H1 (cell line): ENCODE measurements around the gene ATG2B. TPM values are rescaled to one million over a fixed set of nuclear protein-coding genes. Genes with fewer than 3 reads are reported as not detected.

Experiments used
- CTCF ChIA-PET: fragments of 300-600 bp; sonication (Branson Sonifier 250); formaldehyde crosslinking; loops from one replicate; lab custom pipeline; 2021; ENCODE audit not compliant: partially characterized antibody; lab: Charles Lee
- POLR2A ChIA-PET: fragments of 300-600 bp; sonication (Branson Sonifier 250); formaldehyde crosslinking; loops from one replicate; lab custom pipeline; 2021; ENCODE audit warnings: inconsistent platforms; ENCODE audit not compliant: partially characterized antibody; lab: Charles Lee
- DNase-seq, 2 experiments: peaks; one replicate each; pipeline versions ENCODE4 v3.0.0 to v3.0.0-alpha.2; 2010 to 2022; ENCODE audit warnings: low spot score in 2 of 2, low read depth in 1 of 2, mixed read lengths in 1 of 2
- FAIRE-seq: peaks from 2 replicates; lab custom pipeline; 2011; peaks lifted over from hg19 to GRCh38; lab: Jason Lieb, UNC
- H2AFZ ChIP-seq: 2 replicates; pipeline ENCODE4 v1.8.1; 2012; ENCODE audit warnings: low read length, inconsistent platforms
- H2AK5ac ChIP-seq: 2 replicates; pipeline ENCODE4 v1.6.1; 2013; ENCODE audit warnings: low read depth, low read length
- H2BK120ac ChIP-seq: replicated peaks from 2 replicates; pipeline ENCODE3; 2013; ENCODE audit warnings: low read depth, low read length, inconsistent platforms
- H2BK12ac ChIP-seq: 2 replicates; pipeline ENCODE4 v1.6.1; 2013; ENCODE audit warnings: low read depth, low read length
- H2BK15ac ChIP-seq: 2 replicates; pipeline ENCODE4 v1.6.1; 2013; ENCODE audit warnings: low read length
- H2BK20ac ChIP-seq: 2 replicates; pipeline ENCODE4 v1.6.1; 2013; ENCODE audit warnings: low read length
- H2BK5ac ChIP-seq: 2 replicates; pipeline ENCODE4 v1.6.1; 2013; ENCODE audit warnings: low read depth, low read length
- H3K14ac ChIP-seq: 2 replicates; pipeline ENCODE4 v1.6.1; 2013; ENCODE audit warnings: inconsistent platforms; ENCODE audit not compliant: insufficient read length
- H3K18ac ChIP-seq: 2 replicates; pipeline ENCODE4 v1.6.1; 2013; ENCODE audit warnings: low read length; ENCODE audit errors: extremely low read depth
- H3K23ac ChIP-seq: 2 replicates; pipeline ENCODE4 v1.6.1; 2013; ENCODE audit warnings: inconsistent platforms; ENCODE audit not compliant: insufficient read length
- H3K23me2 ChIP-seq: 2 replicates; pipeline ENCODE4 v1.6.1; 2013; ENCODE audit warnings: low read depth, low read length
- H3K27ac ChIP-seq: 2 replicates; pipeline ENCODE4 v1.6.1; 2011; ENCODE audit warnings: low read depth, low read length, inconsistent platforms
- H3K27me3 ChIP-seq, 4 experiments: replicated peaks in 1 of 4; 1 replicate in 1 of 4; 2 replicates in 3 of 4; pipeline versions ENCODE4 v1.6.1 to v1.8.1; 2011 to 2013; ENCODE audit warnings: low read length in 3 of 4, mild to moderate bottlenecking in 3 of 4, inconsistent platforms in 2 of 4, mixed read lengths in 2 of 4, moderate library complexity in 1 of 4; ENCODE audit not compliant: control insufficient read depth in 3 of 4, insufficient read depth in 3 of 4; ENCODE audit errors: extremely low read depth in 1 of 4
- H3K36me3 ChIP-seq, 4 experiments: 2 replicates each; pipeline versions ENCODE4 v1.6.1 to v1.8.1; 2011 to 2013; ENCODE audit warnings: mild to moderate bottlenecking in 4 of 4, low read length in 3 of 4, moderate library complexity in 2 of 4, control low read depth in 1 of 4, inconsistent platforms in 1 of 4; ENCODE audit not compliant: insufficient read depth in 4 of 4, control insufficient read depth in 2 of 4
- H3K4ac ChIP-seq: replicated peaks from 2 replicates; pipeline ENCODE3; 2013; ENCODE audit warnings: low read length, low read depth, mixed read lengths, inconsistent platforms; ENCODE audit not compliant: insufficient read length
- H3K4me1 ChIP-seq, 4 experiments: replicated peaks in 1 of 4; 1 replicate in 1 of 4; 2 replicates in 3 of 4; pipeline versions ENCODE4 v1.6.1 to v1.8.1; 2011 to 2013; ENCODE audit warnings: low read length in 3 of 4, inconsistent platforms in 2 of 4, mixed read lengths in 1 of 4; ENCODE audit not compliant: insufficient read depth in 4 of 4, control insufficient read depth in 3 of 4
- H3K4me2 ChIP-seq, 2 experiments: 2 replicates each; pipeline versions ENCODE4 v1.6.1 to v1.8.1; 2011 to 2013; ENCODE audit warnings: low read depth in 2 of 2, low read length in 2 of 2, control low read depth in 1 of 2, inconsistent platforms in 1 of 2, mild to moderate bottlenecking in 1 of 2; ENCODE audit not compliant: insufficient read depth in 1 of 2
- H3K4me3 ChIP-seq, 4 experiments: fragments of 200-600, 300-600 bp in 1 of 4; sonication (generic), shearing (Covaris generic), sonication (Bioruptor Twin) in 1 of 4; 2 replicates each; pipeline versions ENCODE4 v1.5.1 to v1.8.1; 2011 to 2016; ENCODE audit warnings: low read length in 4 of 4, low read depth in 3 of 4, control low read depth in 2 of 4, inconsistent platforms in 2 of 4, mild to moderate bottlenecking in 2 of 4, mixed read lengths in 1 of 4, moderate library complexity in 1 of 4; ENCODE audit not compliant: insufficient read depth in 2 of 4; ENCODE audit errors: extremely low read depth in 1 of 4
- H3K56ac ChIP-seq: replicated peaks from 2 replicates; pipeline ENCODE3; 2013; ENCODE audit warnings: low read depth, mild to moderate bottlenecking, mixed read lengths, low read length, inconsistent platforms; ENCODE audit not compliant: insufficient read length
- H3K79me1 ChIP-seq: 2 replicates; pipeline ENCODE4 v1.6.1; 2013; ENCODE audit warnings: low read depth, low read length, control low read depth
- H3K79me2 ChIP-seq, 2 experiments: 2 replicates each; pipeline versions ENCODE4 v1.6.1 to v1.8.1; 2012 to 2013; ENCODE audit warnings: low read length in 2 of 2, mild to moderate bottlenecking in 2 of 2, inconsistent platforms in 1 of 2; ENCODE audit not compliant: insufficient read depth in 2 of 2, control insufficient read depth in 1 of 2
- H3K9ac ChIP-seq, 4 experiments: replicated peaks in 1 of 4; 1 replicate in 1 of 4; 2 replicates in 3 of 4; pipeline versions ENCODE4 v1.6.1 to v1.8.1; 2011 to 2013; ENCODE audit warnings: low read depth in 3 of 4, low read length in 3 of 4, control low read depth in 2 of 4, mild to moderate bottlenecking in 2 of 4, moderate library complexity in 2 of 4, inconsistent platforms in 1 of 4; ENCODE audit errors: extremely low read depth in 1 of 4
- H3K9me3 ChIP-seq, 2 experiments: 2 replicates each; pipeline versions ENCODE4 v1.6.1 to v1.8.1; 2012 to 2013; ENCODE audit warnings: mild to moderate bottlenecking in 2 of 2, moderate library complexity in 2 of 2, control low read depth in 1 of 2, inconsistent platforms in 1 of 2, low read depth in 1 of 2, low read length in 1 of 2, mixed read lengths in 1 of 2; ENCODE audit not compliant: insufficient read depth in 2 of 2
- H4K20me1 ChIP-seq, 2 experiments: replicated peaks in 1 of 2; 2 replicates each; pipeline versions ENCODE3 to v1.8.1; 2011 to 2013; ENCODE audit warnings: inconsistent platforms in 2 of 2, low read length in 2 of 2, mild to moderate bottlenecking in 1 of 2; ENCODE audit not compliant: insufficient read depth in 2 of 2, control insufficient read depth in 1 of 2
- H4K5ac ChIP-seq: 2 replicates; pipeline ENCODE4 v1.6.1; 2013; ENCODE audit warnings: low read length, low read depth, mixed read lengths, inconsistent platforms; ENCODE audit not compliant: insufficient read length
- H4K8ac ChIP-seq: 2 replicates; pipeline ENCODE4 v1.8.0; 2013; ENCODE audit warnings: mild to moderate bottlenecking, moderate library complexity, low read length, inconsistent platforms; ENCODE audit not compliant: insufficient read depth; ENCODE audit errors: extremely low read depth
- H4K91ac ChIP-seq: replicated peaks from 2 replicates; pipeline ENCODE3; 2013; ENCODE audit warnings: low read length, mixed read lengths, inconsistent platforms; ENCODE audit not compliant: insufficient read length
- ASH2L ChIP-seq: fragments of 200-600, 300-600 bp; sonication (generic); IDR thresholded peaks from one replicate; pipeline ENCODE4 v1.7.1; 2017; ENCODE audit warnings: low read length
- CBX5 ChIP-seq: fragments of 300-800, 300-1000 bp; sonication (generic); IDR thresholded peaks from 2 replicates; pipeline ENCODE4 v1.7.1; 2016; ENCODE audit warnings: antibody characterized with exemption, low read length, low read depth
- CHD2 ChIP-seq: IDR thresholded peaks from 2 replicates; pipeline ENCODE4 v1.6.1; 2012; ENCODE audit warnings: low read length, improper control_type of control experiment
- CTBP2 ChIP-seq: IDR thresholded peaks from 2 replicates; pipeline ENCODE4 v1.7.0; 2011; ENCODE audit warnings: borderline replicate concordance, mild to moderate bottlenecking, moderate library complexity, mixed read lengths, low read length; ENCODE audit not compliant: insufficient read depth, insufficient read length
- EGR1 ChIP-seq: IDR thresholded peaks from 2 replicates; pipeline ENCODE4 v1.6.1; 2011; ENCODE audit warnings: low read depth, low read length, borderline replicate concordance
- GTF2F1 ChIP-seq: IDR thresholded peaks from 2 replicates; pipeline ENCODE4 v1.6.1; 2012; ENCODE audit warnings: low read depth, low read length, improper control_type of control experiment, borderline replicate concordance
- JUN ChIP-seq: IDR thresholded peaks from 2 replicates; pipeline ENCODE4 v1.6.1; 2011; ENCODE audit warnings: low read depth, mild to moderate bottlenecking, improper control_type of control experiment, low read length
- MAFK ChIP-seq: IDR thresholded peaks from 2 replicates; pipeline ENCODE4 v1.6.1; 2012; ENCODE audit warnings: low read depth, mild to moderate bottlenecking, improper control_type of control experiment, low read length
- POLR2A ChIP-seq, 2 experiments: IDR thresholded peaks; 1 replicate in 1 of 2; 2 replicates in 1 of 2; pipeline ENCODE4 v1.6.1; 2011; ENCODE audit warnings: low read depth in 2 of 2, low read length in 2 of 2, mild to moderate bottlenecking in 2 of 2; ENCODE audit errors: control extremely low read depth in 1 of 2
- RNF2 ChIP-seq: fragments of 200-900, 300-1000 bp; sonication (generic); IDR thresholded peaks from 2 replicates; pipeline ENCODE4 v1.7.1; 2016; ENCODE audit warnings: borderline replicate concordance, low read depth, mild to moderate bottlenecking, antibody characterized with exemption, low read length; ENCODE audit not compliant: poor library complexity, severe bottlenecking; ENCODE audit errors: missing control alignments
- SUZ12 ChIP-seq: fragments of 200-600 bp; sonication (generic); IDR thresholded peaks from 2 replicates; pipeline ENCODE4 v1.6.1; 2012; ENCODE audit warnings: mild to moderate bottlenecking, inconsistent platforms, low read length, moderate library complexity, mixed read lengths
- ZNF274 ChIP-seq: IDR thresholded peaks from 2 replicates; pipeline ENCODE4 v1.7.0; 2012; ENCODE audit warnings: low read length, borderline replicate concordance; ENCODE audit errors: extremely low read depth
- WGBS, 2 experiments: shearing (Covaris generic) in 1 of 2; methylation state at CpG; one replicate each; pipeline versions ENCODE4 v1.1.6 to v1.1.7; 2013 to 2015; ENCODE audit warnings: low lambda C conversion rate in 2 of 2, mixed read lengths in 2 of 2, inconsistent platforms in 1 of 2, low coverage in 1 of 2, missing lambda C conversion rate in 1 of 2; ENCODE audit not compliant: insufficient replicate concordance in 2 of 2, insufficient coverage in 1 of 2, insufficient read length in 1 of 2; ENCODE audit errors: extremely low coverage in 1 of 2, missing lambda C conversion rate in 1 of 2; 5-methylcytosine and 5-hydroxymethylcytosine counted together
- polyA plus RNA-seq, 7 experiments: library from polyadenylated mRNA; depleted of rRNA in 3 of 7; stranded (reverse) in 5 of 7; unstranded in 2 of 7; fragments of >200 nt in 5 of 7; fragments of 200-250 nt in 2 of 7; gene quantifications; 1 replicate in 5 of 7; 2 replicates in 1 of 7; 4 replicates in 1 of 7; pipeline versions ENCODE4 v1.2.1 to v1.2.3, GENCODE V29; 2011 to 2013; ENCODE audit warnings: missing spikeins in 2 of 7, mixed read lengths in 2 of 7
- total RNA-seq: library from RNA; stranded (reverse); fragmentation: NEBNext Ultra II Directional; extraction: Animal tissue kit (Norgen Biotek cat#: 25700); gene quantifications from 2 replicates; pipeline ENCODE4 v1.2.1, GENCODE V29; 2021
- TF ChIP-seq, protein P1 (sequence below): IDR thresholded peaks from 2 replicates; pipeline ENCODE4 v1.6.1; 2012; ENCODE audit warnings: inconsistent platforms
- TF ChIP-seq, protein P2 (sequence below): IDR thresholded peaks from 2 replicates; pipeline ENCODE4 v1.6.1; 2012; ENCODE audit warnings: inconsistent platforms

The ATG2B gene
- total and polyA plus RNA-seq, 2 of the 8 experiments (the other 6 are each of a cell fraction or from before 2014, with no cell fraction given) = 4.6 to 14.4 TPM

DNA sequence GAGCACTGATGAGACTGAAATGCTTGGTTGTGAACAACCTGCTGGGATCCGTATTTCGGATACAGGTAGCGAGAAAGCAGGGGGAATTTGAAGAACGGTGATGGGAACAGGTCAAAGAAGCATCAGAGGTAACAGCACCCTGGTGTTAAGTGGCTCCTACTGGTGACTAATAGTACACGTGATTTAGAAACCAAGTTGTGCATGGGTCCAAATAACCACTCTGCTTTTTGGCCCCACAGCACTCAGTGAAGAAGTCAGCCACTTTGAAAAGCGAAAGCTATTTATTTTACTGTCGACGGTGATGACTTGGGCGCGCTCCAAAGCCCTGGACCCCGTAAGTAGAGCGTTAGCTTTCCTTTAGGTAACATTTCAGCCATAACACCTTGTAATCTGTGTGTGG, 45.5 kb upstream of the ATG2B start:
- 91% methylated on average over 12 of the region's 12 CpGs; no CpG with 5 or more reads in 1 of the 2 experiments for whole genome bisulfite sequencing, 2 experiments
- no peak overlapping the region for H3K4me3 ChIP-seq
- H2BK12ac ChIP-seq = no peak overlapping the region
- H3K79me1 ChIP-seq = no peaks in the 10 kb centered on the region
- H3K23ac ChIP-seq = no peak overlapping the region
- no peak overlapping the region for H2BK5ac ChIP-seq
- H3K36me3 ChIP-seq = no peaks in the 10 kb centered on the region
- FAIRE-seq (no peak), DNase-seq (peak in 1 of 2 experiments; percentile 16)
- no peak overlapping the region for H3K4ac ChIP-seq
- H3K14ac ChIP-seq = no peak overlapping the region
- no peak overlapping the region for H2AFZ ChIP-seq
- H3K27me3 ChIP-seq = no peaks in the 10 kb centered on the region
- no peaks in the 10 kb centered on the region for H3K4me1 ChIP-seq
- H3K27ac ChIP-seq = no peak overlapping the region
- H3K4me2 ChIP-seq = no peak overlapping the region
- H4K91ac ChIP-seq = no peak overlapping the region
- ChIA-PET CTCF (interaction anchor here (0.6 to 1.2 kb wide), 3 partner anchors 9 to 1346 kb away, joined by 3 read pairs; no protein-coding TSS in a partner anchor), POLR2A (no interaction called here)
- H4K5ac ChIP-seq = no peak overlapping the region
- H3K56ac ChIP-seq = no peak overlapping the region
- H4K20me1 ChIP-seq = no peaks in the 10 kb centered on the region
- H3K9ac ChIP-seq = no peak overlapping the region
- H2BK20ac ChIP-seq = no peak overlapping the region
- H2AK5ac ChIP-seq = no peak overlapping the region
- no peaks in the 10 kb centered on the region for H3K23me2 ChIP-seq
- no peak overlapping the region for H2BK15ac ChIP-seq
- H2BK120ac ChIP-seq = no peak overlapping the region
- no peak overlapping the region for H3K18ac ChIP-seq
- H3K9me3 ChIP-seq = no peaks in the 10 kb centered on the region
- no peaks in the 10 kb centered on the region for H3K79me2 ChIP-seq
- no peak overlapping the region for H4K8ac ChIP-seq
- TF ChIP-seq ASH2L = no peak
- TF ChIP-seq, protein P1, sequence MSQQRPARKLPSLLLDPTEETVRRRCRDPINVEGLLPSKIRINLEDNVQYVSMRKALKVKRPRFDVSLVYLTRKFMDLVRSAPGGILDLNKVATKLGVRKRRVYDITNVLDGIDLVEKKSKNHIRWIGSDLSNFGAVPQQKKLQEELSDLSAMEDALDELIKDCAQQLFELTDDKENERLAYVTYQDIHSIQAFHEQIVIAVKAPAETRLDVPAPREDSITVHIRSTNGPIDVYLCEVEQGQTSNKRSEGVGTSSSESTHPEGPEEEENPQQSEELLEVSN = no peak
- TF ChIP-seq CHD2 = no peak
- no peak for TF ChIP-seq ZNF274
- no peak for TF ChIP-seq SUZ12
- TF ChIP-seq RNF2 = no peak
- TF ChIP-seq JUN = no peak
- no peak for TF ChIP-seq GTF2F1
- no peak for TF ChIP-seq EGR1
- TF ChIP-seq, protein P2, sequence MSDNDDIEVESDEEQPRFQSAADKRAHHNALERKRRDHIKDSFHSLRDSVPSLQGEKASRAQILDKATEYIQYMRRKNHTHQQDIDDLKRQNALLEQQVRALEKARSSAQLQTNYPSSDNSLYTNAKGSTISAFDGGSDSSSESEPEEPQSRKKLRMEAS = no peak
- TF ChIP-seq CBX5 = no peak
- TF ChIP-seq MAFK = no peak
- TF ChIP-seq POLR2A (IDR thresholded peaks at IDR 0.05; ENCODE audit: control extremely low read depth in 1 of 2, low read depth in 2 of 2, low read length in 2 of 2) = no peak
- no peak for TF ChIP-seq CTBP2
